MM.1S (cell line): ENCODE results near the gene ZNF609.

Experiments
- CTCF ChIP-seq: fragments of 300-600 bp; sonication (generic); IDR thresholded peaks from 2 replicates; pipeline ENCODE4 v1.5.1; 2016; ENCODE audit warnings: antibody characterized with exemption, low read length, mixed read lengths
- EZH2 ChIP-seq: fragments of 300-600 bp; sonication (generic); optimal IDR thresholded peaks from 2 replicates; pipeline ENCODE3; 2017; ENCODE audit warnings: low read depth, mild to moderate bottlenecking, antibody characterized with exemption, low read length, mixed read lengths

- TF ChIP-seq CTCF (no peak), EZH2 (no peak)
These were observed 158.2 kb downstream of the ZNF609 start for GRCh38 chr15:64618540-64618939.
